ENCODE measurements around the gene CBX1. TPM values are rescaled to one million over a fixed set of nuclear protein-coding genes. Genes with fewer than 3 reads are reported as not detected.

CBX1 gene
- total and polyA plus RNA-seq, 2 of the 13 experiments (the other 11 are each of a cell fraction or from before 2014, with no cell fraction given), result 17.8 to 108 TPM

- TF ChIP-seq, protein P1, sequence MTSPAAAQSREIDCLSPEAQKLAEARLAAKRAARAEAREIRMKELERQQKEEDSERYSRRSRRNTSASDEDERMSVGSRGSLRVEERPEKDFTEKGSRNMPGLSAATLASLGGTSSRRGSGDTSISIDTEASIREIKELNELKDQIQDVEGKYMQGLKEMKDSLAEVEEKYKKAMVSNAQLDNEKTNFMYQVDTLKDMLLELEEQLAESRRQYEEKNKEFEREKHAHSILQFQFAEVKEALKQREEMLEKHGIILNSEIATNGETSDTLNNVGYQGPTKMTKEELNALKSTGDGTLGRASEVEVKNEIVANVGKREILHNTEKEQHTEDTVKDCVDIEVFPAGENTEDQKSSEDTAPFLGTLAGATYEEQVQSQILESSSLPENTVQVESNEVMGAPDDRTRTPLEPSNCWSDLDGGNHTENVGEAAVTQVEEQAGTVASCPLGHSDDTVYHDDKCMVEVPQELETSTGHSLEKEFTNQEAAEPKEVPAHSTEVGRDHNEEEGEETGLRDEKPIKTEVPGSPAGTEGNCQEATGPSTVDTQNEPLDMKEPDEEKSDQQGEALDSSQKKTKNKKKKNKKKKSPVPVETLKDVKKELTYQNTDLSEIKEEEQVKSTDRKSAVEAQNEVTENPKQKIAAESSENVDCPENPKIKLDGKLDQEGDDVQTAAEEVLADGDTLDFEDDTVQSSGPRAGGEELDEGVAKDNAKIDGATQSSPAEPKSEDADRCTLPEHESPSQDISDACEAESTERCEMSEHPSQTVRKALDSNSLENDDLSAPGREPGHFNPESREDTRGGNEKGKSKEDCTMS (CRISPR knock-in tag; conservative IDR thresholded peaks at IDR 0.05), result no peak
- TF ChIP-seq MBD4 (IDR thresholded peaks at IDR 0.05; ENCODE audit: borderline replicate concordance, low read length) (no peak), KLF12 (CRISPR knock-in tag; IDR thresholded peaks at IDR 0.05; ENCODE audit: borderline replicate concordance) (peak; percentile 77; the same call in 1 of the 2 replicates), TAF15 (IDR thresholded peaks at IDR 0.05; ENCODE audit: low read depth, low read length, poor library complexity, severe bottlenecking) (peak; percentile 85), ISL2 (CRISPR knock-in tag; IDR thresholded peaks at IDR 0.05) (peak; percentile 54; the same call in 1 of the 2 replicates), FOXP4 (CRISPR knock-in tag; IDR thresholded peaks at IDR 0.05) (no peak), NR1H2 (CRISPR knock-in tag; IDR thresholded peaks at IDR 0.05; ENCODE audit: borderline replicate concordance, low read depth) (no peak), RAD51 (IDR thresholded peaks at IDR 0.05; ENCODE audit: borderline replicate concordance) (no peak), KDM2A (CRISPR knock-in tag; IDR thresholded peaks at IDR 0.05; ENCODE audit: borderline replicate concordance, low read depth) (peak; percentile 77), GABPB1 (CRISPR knock-in tag; IDR thresholded peaks at IDR 0.05) (peak; percentile 98), ZNF687 (CRISPR knock-in tag; IDR thresholded peaks at IDR 0.05) (peak; percentile 97), ZBTB7B (CRISPR knock-in tag; IDR thresholded peaks at IDR 0.05) (peak; percentile 76; the same call in 1 of the 2 replicates), ZNF564 (CRISPR knock-in tag; IDR thresholded peaks at IDR 0.05) (peak; percentile 83; the same call in 1 of the 2 replicates), ZNF513 (CRISPR knock-in tag; conservative IDR thresholded peaks at IDR 0.05) (no peak)
Observed at GRCh38 chr17:48107137-48108055, 6.1 kb upstream of the CBX1 start, which contains the start of gene SNX11 (continued).
